B cell (primary cell): ENCODE results near the gene TMPRSS13. TPM values are rescaled to one million over a fixed set of nuclear protein-coding genes. Genes with fewer than 3 reads are reported as not detected.

ENCODE experiments used
- ATAC-seq: fragments of 200-7000 bp; cut with Tn5 transposase; one replicate; pipeline ENCODE4 v1.10.0; 2021; ENCODE audit warnings: low read depth, mild to moderate bottlenecking, moderate number of reproducible peaks, moderate library complexity
- CTCF ChIA-PET: fragments of 350-600 bp; sonication (Branson Sonifier 250); formaldehyde crosslinking; loops from one replicate; lab custom pipeline; 2021; ENCODE audit warnings: antibody characterized with exemption, inconsistent platforms; lab: Charles Lee
- POLR2A ChIA-PET: fragments of 350-600 bp; sonication (Branson Sonifier 250); formaldehyde crosslinking; loops from one replicate; lab custom pipeline; 2021; ENCODE audit warnings: antibody characterized with exemption; lab: Charles Lee
- DNase-seq: peaks from one replicate; pipeline ENCODE4 v3.0.0; 2013
- H2AFZ ChIP-seq: 2 replicates; pipeline ENCODE4 v1.6.1; 2012; ENCODE audit warnings: mild to moderate bottlenecking, low read depth, low read length; ENCODE audit not compliant: insufficient read depth, poor library complexity, severe bottlenecking
- H3K27ac ChIP-seq, 2 donors: 1 replicate in 1 of 2; 2 replicates in 1 of 2; pipeline ENCODE4 v1.5.1; 2012 to 2013; ENCODE audit warnings: low read length in 2 of 2, mild to moderate bottlenecking in 2 of 2, moderate library complexity in 1 of 2
- H3K27me3 ChIP-seq, 4 experiments: fragments of 200-600 bp in 1 of 4; sonication (generic) in 1 of 4; replicated peaks in 1 of 4; 1 replicate in 2 of 4; 2 replicates in 2 of 4; pipeline versions ENCODE4 v1.6.1 to v1.7.0; 2013 to 2016; ENCODE audit warnings: low read length in 3 of 4, mild to moderate bottlenecking in 2 of 4, mixed read lengths in 1 of 4, moderate library complexity in 1 of 4; ENCODE audit not compliant: insufficient read depth in 4 of 4, control insufficient read depth in 3 of 4; ENCODE audit errors: control extremely low read depth in 1 of 4
- H3K36me3 ChIP-seq, 2 experiments: replicated peaks in 1 of 2; 1 replicate in 1 of 2; 2 replicates in 1 of 2; pipeline versions ENCODE4 v1.6.1 to v1.7.1; 2013; ENCODE audit warnings: low read length in 1 of 2; ENCODE audit not compliant: insufficient read depth in 2 of 2, control insufficient read depth in 1 of 2; ENCODE audit errors: control extremely low read depth in 1 of 2, extremely low read depth in 1 of 2
- H3K4me1 ChIP-seq, 2 donors: fragments of 200-600 bp in 1 of 2; sonication (generic) in 1 of 2; 1 replicate in 1 of 2; 2 replicates in 1 of 2; pipeline versions ENCODE4 v1.5.1 to v1.6.1; 2013 to 2017; ENCODE audit warnings: low read length in 2 of 2; ENCODE audit not compliant: control insufficient read depth in 2 of 2, insufficient read depth in 2 of 2
- H3K4me2 ChIP-seq: replicated peaks from 2 replicates; pipeline ENCODE3; 2012; ENCODE audit warnings: mild to moderate bottlenecking, low read depth, low read length; ENCODE audit not compliant: poor library complexity, severe bottlenecking
- H3K4me3 ChIP-seq, 5 experiments: fragments of 200-600 bp in 1 of 5; sonication (generic) in 1 of 5; 1 replicate in 3 of 5; 2 replicates in 2 of 5; pipeline versions ENCODE4 v1.5.1 to v1.7.0; 2011 to 2016; ENCODE audit warnings: low read length in 4 of 5, mild to moderate bottlenecking in 4 of 5, low read depth in 2 of 5, control low read depth in 1 of 5, moderate library complexity in 1 of 5; ENCODE audit not compliant: insufficient read depth in 1 of 5; ENCODE audit errors: control extremely low read depth in 1 of 5, extremely low read depth in 1 of 5
- H3K79me2 ChIP-seq: fragments of 200-600 bp; sonication (generic); one replicate; pipeline ENCODE4 v1.6.0; 2016; ENCODE audit warnings: low read length; ENCODE audit not compliant: control insufficient read depth, insufficient read depth
- H3K9ac ChIP-seq: fragments of 200-600 bp; sonication (generic); 2 replicates; pipeline ENCODE4 v1.6.1; 2017; ENCODE audit warnings: mild to moderate bottlenecking, low read length, moderate library complexity
- H3K9me3 ChIP-seq, 3 donors: one replicate each; pipeline versions ENCODE4 v1.6.1 to v1.7.1; 2013; ENCODE audit warnings: low read length in 2 of 3; ENCODE audit not compliant: control insufficient read depth in 2 of 3, insufficient read depth in 1 of 3; ENCODE audit errors: control extremely low read depth in 1 of 3
- H4K20me1 ChIP-seq: 2 replicates; pipeline ENCODE4 v1.6.0; 2012; ENCODE audit warnings: mild to moderate bottlenecking, low read length; ENCODE audit not compliant: insufficient read depth, control insufficient read depth, poor library complexity, severe bottlenecking
- H3K27ac Mint-ChIP-seq: one replicate; pipeline ENCODE4 v1.8.0; 2021; ENCODE audit warnings: mixed read lengths
- H3K27me3 Mint-ChIP-seq: one replicate; pipeline ENCODE4 v1.8.0; 2021; ENCODE audit warnings: mixed read lengths
- H3K4me1 Mint-ChIP-seq: one replicate; pipeline ENCODE4 v1.8.0; 2021; ENCODE audit warnings: mixed read lengths
- H3K4me3 Mint-ChIP-seq: one replicate; pipeline ENCODE4 v1.8.0; 2021; ENCODE audit warnings: mixed read lengths
- H3K9me3 Mint-ChIP-seq: one replicate; pipeline ENCODE4 v1.8.0; 2022; ENCODE audit warnings: mixed read lengths; ENCODE audit not compliant: insufficient read depth
- EZH2 ChIP-seq: IDR thresholded peaks from 2 replicates; pipeline ENCODE4 v1.6.1; 2012; ENCODE audit warnings: borderline replicate concordance, low read depth, mild to moderate bottlenecking, moderate library complexity, low read length; ENCODE audit not compliant: insufficient read depth, poor library complexity, severe bottlenecking
- WGBS: methylation state at CpG from one replicate; pipeline ENCODE4 v1.1.5; 2013; ENCODE audit warnings: missing lambda C conversion rate; ENCODE audit not compliant: insufficient coverage; 5-methylcytosine and 5-hydroxymethylcytosine counted together
- intact Hi-C: fragments of 100-400 bp; cut with micrococcal nuclease; formaldehyde crosslinking; loops from one replicate; pipeline ENCODE4 v1.10.0; 2022
- polyA plus RNA-seq: library from polyadenylated mRNA; depleted of rRNA; stranded (reverse); fragments of >200 nt; gene quantifications from 2 replicates; pipeline ENCODE4 v1.2.3, GENCODE V29; 2012
- total RNA-seq, 2 donors: library from RNA; stranded (reverse); fragments of 120-200 nt in 1 of 2; gene quantifications; 1 replicate in 1 of 2; 2 replicates in 1 of 2; pipeline versions ENCODE4 v1.2.3 to v1.2.4, GENCODE V29; 2013 to 2022
- TF ChIP-seq, protein P1 (sequence below): fragments of 200-600 bp; IDR thresholded peaks from one replicate; pipeline ENCODE4 v1.8.0; 2022; ENCODE audit warnings: antibody characterized with exemption, mild to moderate bottlenecking

The TMPRSS13 gene
- total and polyA plus RNA-seq, 2 donors (not counting 1 experiment from before 2014, with no cell fraction given): 2.4 to 8.0 TPM

DNA sequence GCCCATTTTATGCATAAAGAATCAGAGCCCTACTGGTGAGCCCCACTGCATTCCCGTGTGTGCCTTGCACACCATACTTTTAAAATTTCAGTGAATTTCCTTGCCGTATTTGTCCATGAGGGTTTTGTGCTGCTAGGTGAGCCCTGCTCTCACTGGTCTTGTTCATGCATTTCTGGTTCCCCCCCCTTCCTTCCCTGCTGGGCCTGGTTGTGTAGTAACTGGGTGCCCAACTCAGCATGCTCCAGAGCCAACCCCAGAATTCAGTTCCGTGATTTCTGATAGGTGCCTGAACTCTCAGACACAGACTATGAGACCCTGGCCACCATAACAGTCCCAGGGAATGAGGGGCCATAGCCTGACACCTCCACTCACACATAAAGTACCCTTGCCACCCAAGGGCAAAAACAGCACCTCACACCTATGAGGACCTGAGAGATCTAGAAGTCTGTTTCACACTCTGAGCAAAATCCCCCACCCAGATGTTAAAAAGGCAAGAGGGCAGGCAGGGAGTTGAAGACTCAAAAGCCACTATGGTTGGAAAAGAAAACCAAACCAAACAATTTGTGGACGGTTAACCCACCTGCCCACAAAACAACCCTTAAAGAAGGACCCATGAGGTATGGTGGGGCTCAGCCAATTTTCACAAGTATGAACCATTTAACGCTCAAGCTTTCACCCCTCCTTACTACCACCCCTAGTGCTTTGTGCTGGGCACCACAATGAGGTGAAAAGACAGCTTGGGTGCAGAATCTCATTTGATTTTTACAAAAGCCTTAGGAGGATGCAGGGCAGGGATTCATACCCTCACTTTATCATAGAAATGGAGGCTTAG, 40.2 kb upstream of the TMPRSS13 start:
- intact Hi-C loops: no loop called here
- DNase-seq: no peak
- POLR2A ChIA-PET: interaction anchor here (1.3 kb wide), 1 partner anchor 17 kb away, joined by 4 read pairs; the partner anchor contains the start of gene IL10RA
- no peaks in the 10 kb centered on the region for H3K36me3 ChIP-seq
- Mint-ChIP-seq H3K4me1 (peaks cover 32% of the 10 kb centered on the region), H3K27ac (no peak overlapping the region), H3K9me3 (no peaks in the 10 kb centered on the region), H3K27me3 (no peaks in the 10 kb centered on the region), H3K4me3 (no peak overlapping the region)
- no peak overlapping the region for H3K4me3 ChIP-seq
- H3K27ac ChIP-seq: no peak overlapping the region
- no peaks in the 10 kb centered on the region for H4K20me1 ChIP-seq
- CTCF ChIA-PET: interaction anchor here (0.6 to 1.6 kb wide), 5 partner anchors 10 to 603 kb away, joined by 3 to 9 read pairs (median 5); partner anchors contain the start of gene ARCN1
- H3K27me3 ChIP-seq: no peaks in the 10 kb centered on the region
- TF ChIP-seq EZH2: no peak
- TF ChIP-seq, protein P1, sequence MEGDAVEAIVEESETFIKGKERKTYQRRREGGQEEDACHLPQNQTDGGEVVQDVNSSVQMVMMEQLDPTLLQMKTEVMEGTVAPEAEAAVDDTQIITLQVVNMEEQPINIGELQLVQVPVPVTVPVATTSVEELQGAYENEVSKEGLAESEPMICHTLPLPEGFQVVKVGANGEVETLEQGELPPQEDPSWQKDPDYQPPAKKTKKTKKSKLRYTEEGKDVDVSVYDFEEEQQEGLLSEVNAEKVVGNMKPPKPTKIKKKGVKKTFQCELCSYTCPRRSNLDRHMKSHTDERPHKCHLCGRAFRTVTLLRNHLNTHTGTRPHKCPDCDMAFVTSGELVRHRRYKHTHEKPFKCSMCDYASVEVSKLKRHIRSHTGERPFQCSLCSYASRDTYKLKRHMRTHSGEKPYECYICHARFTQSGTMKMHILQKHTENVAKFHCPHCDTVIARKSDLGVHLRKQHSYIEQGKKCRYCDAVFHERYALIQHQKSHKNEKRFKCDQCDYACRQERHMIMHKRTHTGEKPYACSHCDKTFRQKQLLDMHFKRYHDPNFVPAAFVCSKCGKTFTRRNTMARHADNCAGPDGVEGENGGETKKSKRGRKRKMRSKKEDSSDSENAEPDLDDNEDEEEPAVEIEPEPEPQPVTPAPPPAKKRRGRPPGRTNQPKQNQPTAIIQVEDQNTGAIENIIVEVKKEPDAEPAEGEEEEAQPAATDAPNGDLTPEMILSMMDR: no peak
- peaks cover 14 to 23% of the 10 kb centered on the region in 2 donors for H3K4me1 ChIP-seq
- no peak overlapping the region for H2AFZ ChIP-seq
- no peak overlapping the region for H3K9ac ChIP-seq
- ATAC-seq: no peak
- WGBS: 93% methylated on average over 2 of the region's 5 CpGs
- H3K79me2 ChIP-seq: no peaks in the 10 kb centered on the region
- H3K9me3 ChIP-seq: no peaks in the 10 kb centered on the region
- no peak overlapping the region for H3K4me2 ChIP-seq

DNA sequence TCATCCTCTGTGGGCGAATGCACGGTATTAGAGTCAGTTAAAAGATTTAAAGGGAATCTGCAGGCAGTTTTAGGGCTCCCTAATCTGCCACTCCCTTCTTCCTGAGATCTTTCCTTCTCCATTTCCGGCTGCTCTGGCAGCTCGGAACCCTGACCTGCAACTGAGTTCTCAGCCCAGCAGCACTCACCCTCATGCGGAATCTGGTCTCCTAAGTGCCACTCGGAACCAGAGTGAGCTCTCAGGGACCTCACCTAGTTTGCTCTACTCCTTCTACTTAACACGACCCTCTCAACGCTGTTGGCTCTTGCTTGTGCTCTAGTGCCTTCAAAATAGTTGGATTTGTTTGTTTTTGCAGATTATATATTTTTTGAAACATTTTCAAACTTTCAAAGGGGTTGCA, 37.7 kb upstream of the TMPRSS13 start:
- POLR2A ChIA-PET: no interaction called here
- TF ChIP-seq EZH2: no peak
- TF ChIP-seq, protein P1: no peak
- no peaks in the 10 kb centered on the region for H3K9me3 Mint-ChIP-seq
- Histone ChIP-seq H3K9ac (no peak overlapping the region), H2AFZ (no peak overlapping the region), H3K27ac (no peak overlapping the region), H3K9me3 (peaks cover 0 to 2% (median 0%) of the 10 kb centered on the region in 3 donors), H3K36me3 (no peaks in the 10 kb centered on the region), H4K20me1 (no peaks in the 10 kb centered on the region), H3K4me1 (peaks cover 13 to 14% of the 10 kb centered on the region in 2 donors), H3K4me2 (no peak overlapping the region), H3K27me3 (no peaks in the 10 kb centered on the region), H3K79me2 (no peaks in the 10 kb centered on the region), H3K4me3 (no peak overlapping the region)
- no peak overlapping the region for H3K27ac Mint-ChIP-seq
- peaks cover 25% of the 10 kb centered on the region for H3K4me1 Mint-ChIP-seq
- H3K27me3 Mint-ChIP-seq: no peaks in the 10 kb centered on the region
- WGBS: 96% methylated on average over 4 of the region's 8 CpGs
- intact Hi-C loops: no loop called here
- CTCF ChIA-PET: interaction anchor here (0.8 to 1.8 kb wide), 2 partner anchors 21 to 86 kb away, joined by 3 to 5 read pairs; no protein-coding TSS in a partner anchor
- no peak overlapping the region for H3K4me3 Mint-ChIP-seq
- DNase-seq (no peak), ATAC-seq (no peak)
